GM12878 (cell line): ENCODE measurements around the gene CD2. TPM values are rescaled to one million over a fixed set of nuclear protein-coding genes. Genes with fewer than 3 reads are reported as not detected.

Experiments
- BHLHE40 ChIP-seq, 2 experiments: fragments of 450-650 bp in 1 of 2; IDR thresholded peaks; 2 replicates each; pipeline ENCODE4 v1.6.1; 2011 to 2017; ENCODE audit warnings: low read depth in 2 of 2, borderline replicate concordance in 1 of 2, improper control_type of control experiment in 1 of 2, low read length in 1 of 2, mild to moderate bottlenecking in 1 of 2
- CBX5 ChIP-seq: sonication (generic); IDR thresholded peaks from 2 replicates; pipeline ENCODE4 v1.6.1; 2016; ENCODE audit warnings: low read depth, moderate library complexity, mild to moderate bottlenecking, inconsistent platforms
- DPF2 ChIP-seq: fragments of 450-650 bp; IDR thresholded peaks from 2 replicates; pipeline ENCODE4 v1.6.1; 2017; ENCODE audit warnings: mild to moderate bottlenecking
- EZH2 ChIP-seq: IDR thresholded peaks from 2 replicates; pipeline ENCODE4 v1.6.1; 2012; ENCODE audit warnings: low read depth, mild to moderate bottlenecking, control low read depth, inconsistent platforms, low read length, borderline replicate concordance; ENCODE audit not compliant: control insufficient read depth
- FOS ChIP-seq: IDR thresholded peaks from 3 replicates; pipeline ENCODE4 v1.6.1; 2011; ENCODE audit warnings: borderline replicate concordance; ENCODE audit not compliant: insufficient read length; ENCODE audit errors: extremely low read depth
- KDM1A ChIP-seq: fragments of 200-600 bp; sonication (generic); IDR thresholded peaks from 2 replicates; pipeline ENCODE4 v1.6.1; 2016; ENCODE audit warnings: borderline replicate concordance
- MXI1 ChIP-seq: fragments of 150-350 bp; IDR thresholded peaks from 2 replicates; pipeline ENCODE4 v1.6.1; 2011; ENCODE audit warnings: low read depth, mild to moderate bottlenecking, inconsistent platforms, low read length, improper control_type of control experiment
- NR2F1 ChIP-seq: fragments of 450-650 bp; conservative IDR thresholded peaks from 2 replicates; pipeline ENCODE4 v1.6.1; 2017; ENCODE audit warnings: mild to moderate bottlenecking
- RAD21 ChIP-seq: IDR thresholded peaks from 2 replicates; pipeline ENCODE4 v1.6.1; 2011; ENCODE audit warnings: mild to moderate bottlenecking, low read depth, low read length, moderate library complexity; ENCODE audit not compliant: insufficient read depth
- RAD51 ChIP-seq: fragments of 450-650 bp; IDR thresholded peaks from 2 replicates; pipeline ENCODE4 v1.6.1; 2016; ENCODE audit warnings: moderate library complexity, mild to moderate bottlenecking, inconsistent platforms
- ZSCAN29 ChIP-seq: fragments of 450-650 bp; IDR thresholded peaks from 2 replicates; pipeline ENCODE4 v1.6.1; 2017; ENCODE audit warnings: mild to moderate bottlenecking, moderate library complexity
- polyA plus RNA-seq, 11 experiments: library from polyadenylated mRNA; depleted of rRNA in 4 of 11; unstranded in 6 of 11; stranded (reverse) in 5 of 11; fragments of >200 nt; fragmentation: Nextera tagmentation in 4 of 11; fragmentation: Illumina TruSeq in 1 of 11; extraction: Ambion mirVana in 4 of 11; extraction: Trizol in 1 of 11; gene quantifications; 1 replicate in 1 of 11; 2 replicates in 10 of 11; pipeline versions ENCODE4 v1.2.1 to v1.2.3, GENCODE V29; 2011 to 2016; ENCODE audit warnings: inconsistent platforms in 2 of 11, missing spikeins in 2 of 11, low read depth in 1 of 11
- total RNA-seq, 4 experiments: library from RNA; depleted of rRNA in 3 of 4; stranded (reverse); fragments of >200 nt in 3 of 4; fragmentation: Illumina TruSeq in 1 of 4; extraction: Trizol in 1 of 4; gene quantifications; 2 replicates each; pipeline versions ENCODE4 v1.2.1 to v1.2.3, GENCODE V29; 2013 to 2021
- TF ChIP-seq, protein P1 (sequence below): fragments of 450-650 bp; IDR thresholded peaks from 2 replicates; pipeline ENCODE4 v1.6.1; 2016; ENCODE audit warnings: mild to moderate bottlenecking, moderate library complexity, borderline replicate concordance
- TF ChIP-seq, protein P2 (sequence below): fragments of 450-650 bp; IDR thresholded peaks from 2 replicates; pipeline ENCODE4 v1.6.1; 2016; ENCODE audit warnings: mild to moderate bottlenecking

Gene CD2
- total and polyA plus RNA-seq, 10 of the 15 experiments (the other 5 are each of a cell fraction or from before 2014, with no cell fraction given), result 0.15 to 4.3 (median 2.8) TPM

DNA sequence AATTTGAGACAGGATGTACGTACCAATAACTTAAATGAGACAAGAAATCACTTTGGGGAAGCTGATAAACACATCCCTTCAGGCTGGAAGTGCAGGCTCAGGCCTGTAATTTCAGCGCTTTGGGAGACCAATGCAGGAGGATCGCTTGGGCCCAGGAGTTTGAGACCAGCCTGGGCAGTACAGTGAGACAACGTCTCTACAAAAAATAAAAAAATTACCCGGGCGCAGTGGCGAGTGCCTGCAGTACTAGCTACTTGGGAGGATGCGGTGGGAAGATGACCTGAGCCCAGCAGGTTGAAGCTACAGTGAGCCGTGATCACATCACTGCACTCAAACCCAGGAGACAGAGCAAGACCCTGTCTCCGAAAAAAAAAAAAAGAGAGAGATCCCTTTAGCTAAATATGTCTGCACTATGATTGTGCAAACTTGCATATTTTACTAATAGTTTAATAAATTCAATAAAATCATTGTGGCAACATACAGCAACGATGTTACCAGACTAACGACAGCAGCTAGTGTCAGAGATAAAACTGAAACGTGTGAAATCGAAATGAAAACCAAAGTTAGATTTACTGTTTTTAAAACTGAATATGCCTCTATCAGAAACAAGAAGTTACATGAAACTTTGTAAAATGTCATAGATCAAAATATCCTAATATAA lies 54.7 kb downstream of the CD2 start (continued):
- TF ChIP-seq, protein P1, sequence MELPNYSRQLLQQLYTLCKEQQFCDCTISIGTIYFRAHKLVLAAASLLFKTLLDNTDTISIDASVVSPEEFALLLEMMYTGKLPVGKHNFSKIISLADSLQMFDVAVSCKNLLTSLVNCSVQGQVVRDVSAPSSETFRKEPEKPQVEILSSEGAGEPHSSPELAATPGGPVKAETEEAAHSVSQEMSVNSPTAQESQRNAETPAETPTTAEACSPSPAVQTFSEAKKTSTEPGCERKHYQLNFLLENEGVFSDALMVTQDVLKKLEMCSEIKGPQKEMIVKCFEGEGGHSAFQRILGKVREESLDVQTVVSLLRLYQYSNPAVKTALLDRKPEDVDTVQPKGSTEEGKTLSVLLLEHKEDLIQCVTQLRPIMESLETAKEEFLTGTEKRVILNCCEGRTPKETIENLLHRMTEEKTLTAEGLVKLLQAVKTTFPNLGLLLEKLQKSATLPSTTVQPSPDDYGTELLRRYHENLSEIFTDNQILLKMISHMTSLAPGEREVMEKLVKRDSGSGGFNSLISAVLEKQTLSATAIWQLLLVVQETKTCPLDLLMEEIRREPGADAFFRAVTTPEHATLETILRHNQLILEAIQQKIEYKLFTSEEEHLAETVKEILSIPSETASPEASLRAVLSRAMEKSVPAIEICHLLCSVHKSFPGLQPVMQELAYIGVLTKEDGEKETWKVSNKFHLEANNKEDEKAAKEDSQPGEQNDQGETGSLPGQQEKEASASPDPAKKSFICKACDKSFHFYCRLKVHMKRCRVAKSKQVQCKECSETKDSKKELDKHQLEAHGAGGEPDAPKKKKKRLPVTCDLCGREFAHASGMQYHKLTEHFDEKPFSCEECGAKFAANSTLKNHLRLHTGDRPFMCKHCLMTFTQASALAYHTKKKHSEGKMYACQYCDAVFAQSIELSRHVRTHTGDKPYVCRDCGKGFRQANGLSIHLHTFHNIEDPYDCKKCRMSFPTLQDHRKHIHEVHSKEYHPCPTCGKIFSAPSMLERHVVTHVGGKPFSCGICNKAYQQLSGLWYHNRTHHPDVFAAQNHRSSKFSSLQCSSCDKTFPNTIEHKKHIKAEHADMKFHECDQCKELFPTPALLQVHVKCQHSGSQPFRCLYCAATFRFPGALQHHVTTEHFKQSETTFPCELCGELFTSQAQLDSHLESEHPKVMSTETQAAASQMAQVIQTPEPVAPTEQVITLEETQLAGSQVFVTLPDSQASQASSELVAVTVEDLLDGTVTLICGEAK, result no peak
- TF ChIP-seq RAD51, result no peak
- TF ChIP-seq EZH2, result no peak
- TF ChIP-seq, protein P2, sequence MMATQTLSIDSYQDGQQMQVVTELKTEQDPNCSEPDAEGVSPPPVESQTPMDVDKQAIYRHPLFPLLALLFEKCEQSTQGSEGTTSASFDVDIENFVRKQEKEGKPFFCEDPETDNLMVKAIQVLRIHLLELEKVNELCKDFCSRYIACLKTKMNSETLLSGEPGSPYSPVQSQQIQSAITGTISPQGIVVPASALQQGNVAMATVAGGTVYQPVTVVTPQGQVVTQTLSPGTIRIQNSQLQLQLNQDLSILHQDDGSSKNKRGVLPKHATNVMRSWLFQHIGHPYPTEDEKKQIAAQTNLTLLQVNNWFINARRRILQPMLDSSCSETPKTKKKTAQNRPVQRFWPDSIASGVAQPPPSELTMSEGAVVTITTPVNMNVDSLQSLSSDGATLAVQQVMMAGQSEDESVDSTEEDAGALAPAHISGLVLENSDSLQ, result no peak
- TF ChIP-seq CBX5, result no peak
- TF ChIP-seq NR2F1, result no peak
- no peak for TF ChIP-seq DPF2
- no peak for TF ChIP-seq BHLHE40 (IDR thresholded peaks at IDR 0.05; ENCODE audit: borderline replicate concordance in 1 of 2, low read depth in 2 of 2, low read length in 1 of 2)
- no peak for TF ChIP-seq RAD21
- no peak for TF ChIP-seq KDM1A
- no peak for TF ChIP-seq ZSCAN29
- no peak for TF ChIP-seq FOS
- no peak for TF ChIP-seq MXI1
